HEK293 (cell line): ENCODE measurements around the gene DUSP10.

ENCODE experiments used
- CTCF ChIA-PET: fragments of 350-600 bp; formaldehyde crosslinking; extraction: SDS; loops from one replicate; lab custom pipeline; 2021; ENCODE audit warnings: antibody characterized with exemption; lab: Yijun Ruan, JAX
- POLR2A ChIA-PET: fragments of 300-600 bp; formaldehyde crosslinking; extraction: SDS; loops from one replicate; lab custom pipeline; 2020; ENCODE audit warnings: antibody characterized with exemption, inconsistent platforms; lab: Yijun Ruan, JAX
- H3K27ac ChIP-seq: fragments of 200-500 bp; sonication (Bioruptor generic); 2 replicates; pipeline ENCODE4 v1.5.1; 2014; ENCODE audit warnings: low read depth, low read length, control low read depth, inconsistent platforms; ENCODE audit errors: extremely low read depth
- H3K36me3 ChIP-seq, 2 experiments: fragments of 200-500 bp in 1 of 2; sonication (Bioruptor generic) in 1 of 2; 1 replicate in 1 of 2; 2 replicates in 1 of 2; pipeline ENCODE4 v1.5.1; 2014 to 2017; ENCODE audit warnings: inconsistent platforms in 2 of 2, low read length in 2 of 2; ENCODE audit not compliant: control insufficient read depth in 2 of 2, insufficient read depth in 1 of 2
- H3K4me1 ChIP-seq: fragments of 200-500 bp; sonication (Bioruptor generic); 2 replicates; pipeline ENCODE4 v1.5.1; 2014; ENCODE audit warnings: mild to moderate bottlenecking, low read length, inconsistent platforms; ENCODE audit not compliant: control insufficient read depth, insufficient read depth
- H3K4me3 ChIP-seq: 2 replicates; pipeline ENCODE4 v1.5.1; 2011; ENCODE audit warnings: low read depth, mild to moderate bottlenecking, control low read depth, low read length, moderate library complexity
- H3K9me3 ChIP-seq: fragments of 200-500 bp; sonication (Bioruptor generic); 2 replicates; pipeline ENCODE4 v1.5.1; 2014; ENCODE audit warnings: low read depth, low read length, inconsistent platforms; ENCODE audit not compliant: control insufficient read depth, insufficient read depth
- EGR2 ChIP-seq: fragments of 450-650 bp; formaldehyde crosslinking; IDR thresholded peaks from 2 replicates; pipeline ENCODE4 v1.5.1; 2016; ENCODE audit warnings: low read depth, missing biosample characterization, missing genetic modification characterization
- GLI4 ChIP-seq: fragments of 450-650 bp; formaldehyde crosslinking; IDR thresholded peaks from 2 replicates; pipeline ENCODE4 v1.5.1; 2016; ENCODE audit warnings: missing biosample characterization, missing genetic modification characterization
- MZF1 ChIP-seq: fragments of 450-650 bp; formaldehyde crosslinking; IDR thresholded peaks from 2 replicates; pipeline ENCODE4 v1.5.1; 2017; ENCODE audit warnings: missing biosample characterization, missing genetic modification characterization, borderline replicate concordance
- REPIN1 ChIP-seq: fragments of 450-650 bp; formaldehyde crosslinking; IDR thresholded peaks from 2 replicates; pipeline ENCODE4 v1.5.1; 2017; ENCODE audit warnings: missing biosample characterization, missing genetic modification characterization, low read depth
- SP3 ChIP-seq: fragments of 450-650 bp; formaldehyde crosslinking; IDR thresholded peaks from 2 replicates; pipeline ENCODE4 v1.5.1; 2016; ENCODE audit warnings: missing biosample characterization, missing genetic modification characterization
- TRIM28 ChIP-seq: IDR thresholded peaks from 2 replicates; pipeline ENCODE4 v1.6.1; 2011; ENCODE audit warnings: low read length, control low read depth, borderline replicate concordance
- ZBTB1 ChIP-seq: fragments of 450-650 bp; formaldehyde crosslinking; IDR thresholded peaks from 2 replicates; pipeline ENCODE4 v1.5.1; 2016; ENCODE audit warnings: missing biosample characterization, missing genetic modification characterization
- ZFHX2 ChIP-seq: fragments of 450-650 bp; formaldehyde crosslinking; conservative IDR thresholded peaks from 2 replicates; pipeline ENCODE4 v1.5.1; 2016; ENCODE audit warnings: missing biosample characterization, missing genetic modification characterization
- ZFP69B ChIP-seq: fragments of 450-650 bp; formaldehyde crosslinking; IDR thresholded peaks from 2 replicates; pipeline ENCODE4 v1.5.1; 2016; ENCODE audit warnings: missing biosample characterization, missing genetic modification characterization
- ZNF146 ChIP-seq: fragments of 450-650 bp; formaldehyde crosslinking; IDR thresholded peaks from 2 replicates; pipeline ENCODE4 v1.5.1; 2016; ENCODE audit warnings: missing biosample characterization, missing genetic modification characterization
- ZNF155 ChIP-seq: fragments of 450-650 bp; formaldehyde crosslinking; IDR thresholded peaks from 2 replicates; pipeline ENCODE4 v1.5.1; 2016; ENCODE audit warnings: missing biosample characterization, missing genetic modification characterization
- ZNF324 ChIP-seq: fragments of 450-650 bp; formaldehyde crosslinking; IDR thresholded peaks from 2 replicates; pipeline ENCODE4 v1.5.1; 2016; ENCODE audit warnings: missing biosample characterization, missing genetic modification characterization
- ZNF335 ChIP-seq: fragments of 450-650 bp; formaldehyde crosslinking; conservative IDR thresholded peaks from 2 replicates; pipeline ENCODE4 v1.5.1; 2016; ENCODE audit warnings: missing biosample characterization, missing genetic modification characterization
- ZNF37A ChIP-seq: fragments of 450-650 bp; IDR thresholded peaks from 2 replicates; pipeline ENCODE4 v1.5.1; 2018; ENCODE audit warnings: missing biosample characterization, missing genetic modification characterization
- ZNF404 ChIP-seq: fragments of 450-650 bp; formaldehyde crosslinking; IDR thresholded peaks from 2 replicates; pipeline ENCODE4 v1.5.1; 2017; ENCODE audit warnings: missing biosample characterization, missing genetic modification characterization
- ZNF473 ChIP-seq: fragments of 450-650 bp; formaldehyde crosslinking; IDR thresholded peaks from 2 replicates; pipeline ENCODE4 v1.5.1; 2017; ENCODE audit warnings: missing biosample characterization, missing genetic modification characterization
- ZNF514 ChIP-seq: fragments of 450-650 bp; formaldehyde crosslinking; IDR thresholded peaks from 2 replicates; pipeline ENCODE4 v1.5.1; 2016; ENCODE audit warnings: missing biosample characterization, missing genetic modification characterization
- ZNF558 ChIP-seq: fragments of 450-650 bp; formaldehyde crosslinking; IDR thresholded peaks from 2 replicates; pipeline ENCODE4 v1.5.1; 2016; ENCODE audit warnings: missing biosample characterization, missing genetic modification characterization
- ZNF585B ChIP-seq: fragments of 450-650 bp; formaldehyde crosslinking; IDR thresholded peaks from 2 replicates; pipeline ENCODE4 v1.5.1; 2016; ENCODE audit warnings: missing biosample characterization, missing genetic modification characterization
- ZNF596 ChIP-seq: fragments of 450-650 bp; IDR thresholded peaks from 2 replicates; pipeline ENCODE4 v1.5.0; 2018; ENCODE audit warnings: missing biosample characterization, mild to moderate bottlenecking, missing genetic modification characterization, moderate library complexity
- ZNF670 ChIP-seq: fragments of 450-650 bp; formaldehyde crosslinking; IDR thresholded peaks from 2 replicates; pipeline ENCODE4 v1.5.1; 2016; ENCODE audit warnings: missing biosample characterization, missing genetic modification characterization, low read depth
- ZNF747 ChIP-seq: fragments of 450-650 bp; formaldehyde crosslinking; IDR thresholded peaks from 2 replicates; pipeline ENCODE4 v1.5.1; 2016; ENCODE audit warnings: missing biosample characterization, missing genetic modification characterization
- ZNF776 ChIP-seq: fragments of 450-650 bp; formaldehyde crosslinking; IDR thresholded peaks from 2 replicates; pipeline ENCODE4 v1.5.0; 2017; ENCODE audit warnings: missing biosample characterization, missing genetic modification characterization, borderline replicate concordance
- ZSCAN23 ChIP-seq: fragments of 450-650 bp; formaldehyde crosslinking; IDR thresholded peaks from 2 replicates; pipeline ENCODE4 v1.5.1; 2016; ENCODE audit warnings: missing biosample characterization, missing genetic modification characterization
- ZSCAN30 ChIP-seq: fragments of 450-650 bp; IDR thresholded peaks from 2 replicates; pipeline ENCODE4 v1.5.1; 2018; ENCODE audit warnings: missing biosample characterization, mild to moderate bottlenecking, missing genetic modification characterization, moderate library complexity
- ZXDB ChIP-seq: fragments of 450-650 bp; formaldehyde crosslinking; IDR thresholded peaks from 2 replicates; pipeline ENCODE4 v1.5.1; 2016; ENCODE audit warnings: missing biosample characterization, missing genetic modification characterization
- TF ChIP-seq, protein P1 (sequence below): fragments of 450-650 bp; formaldehyde crosslinking; IDR thresholded peaks from 2 replicates; pipeline ENCODE4 v1.5.1; 2016; ENCODE audit warnings: missing biosample characterization, missing genetic modification characterization

The DUSP10 gene

DNA sequence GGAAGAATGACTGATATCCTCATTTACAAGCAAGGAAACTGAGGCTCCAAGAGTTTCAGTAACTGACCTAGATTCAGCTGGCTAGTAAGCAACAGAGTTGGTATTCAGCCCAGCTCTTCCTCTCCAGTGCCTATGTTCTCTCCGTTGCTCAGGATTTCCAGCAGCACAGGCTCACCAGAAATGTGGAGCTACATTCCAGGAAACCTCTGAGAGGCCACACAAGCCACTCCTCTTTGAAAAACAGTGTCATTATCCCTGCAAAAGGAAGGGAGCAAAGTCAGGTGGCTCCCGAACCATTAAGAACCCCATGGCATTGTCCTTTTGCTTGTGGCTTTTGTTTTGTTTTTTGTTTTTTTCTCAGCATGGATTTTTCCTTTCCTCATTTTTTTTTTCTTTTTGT is 40.6 kb upstream of the DUSP10 start:
- H3K4me3 ChIP-seq: no peak overlapping the region
- no peaks in the 10 kb centered on the region for H3K9me3 ChIP-seq
- H3K36me3 ChIP-seq: no peaks in the 10 kb centered on the region
- no peaks in the 10 kb centered on the region for H3K4me1 ChIP-seq
- ChIA-PET CTCF (interaction anchor here (0.7 kb wide), 1 partner anchor 172 kb away, joined by 3 read pairs; no protein-coding TSS in a partner anchor), POLR2A (no interaction called here)
- TF ChIP-seq ZXDB (no peak), ZNF473 (tag by site-specific recombination) (no peak)
- TF ChIP-seq, protein P1, sequence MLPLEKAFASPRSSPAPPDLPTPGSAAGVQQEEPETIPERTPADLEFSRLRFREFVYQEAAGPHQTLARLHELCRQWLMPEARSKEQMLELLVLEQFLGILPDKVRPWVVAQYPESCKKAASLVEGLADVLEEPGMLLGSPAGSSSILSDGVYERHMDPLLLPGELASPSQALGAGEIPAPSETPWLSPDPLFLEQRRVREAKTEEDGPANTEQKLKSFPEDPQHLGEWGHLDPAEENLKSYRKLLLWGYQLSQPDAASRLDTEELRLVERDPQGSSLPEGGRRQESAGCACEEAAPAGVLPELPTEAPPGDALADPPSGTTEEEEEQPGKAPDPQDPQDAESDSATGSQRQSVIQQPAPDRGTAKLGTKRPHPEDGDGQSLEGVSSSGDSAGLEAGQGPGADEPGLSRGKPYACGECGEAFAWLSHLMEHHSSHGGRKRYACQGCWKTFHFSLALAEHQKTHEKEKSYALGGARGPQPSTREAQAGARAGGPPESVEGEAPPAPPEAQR: no peak
- no peak overlapping the region for H3K27ac ChIP-seq

DNA sequence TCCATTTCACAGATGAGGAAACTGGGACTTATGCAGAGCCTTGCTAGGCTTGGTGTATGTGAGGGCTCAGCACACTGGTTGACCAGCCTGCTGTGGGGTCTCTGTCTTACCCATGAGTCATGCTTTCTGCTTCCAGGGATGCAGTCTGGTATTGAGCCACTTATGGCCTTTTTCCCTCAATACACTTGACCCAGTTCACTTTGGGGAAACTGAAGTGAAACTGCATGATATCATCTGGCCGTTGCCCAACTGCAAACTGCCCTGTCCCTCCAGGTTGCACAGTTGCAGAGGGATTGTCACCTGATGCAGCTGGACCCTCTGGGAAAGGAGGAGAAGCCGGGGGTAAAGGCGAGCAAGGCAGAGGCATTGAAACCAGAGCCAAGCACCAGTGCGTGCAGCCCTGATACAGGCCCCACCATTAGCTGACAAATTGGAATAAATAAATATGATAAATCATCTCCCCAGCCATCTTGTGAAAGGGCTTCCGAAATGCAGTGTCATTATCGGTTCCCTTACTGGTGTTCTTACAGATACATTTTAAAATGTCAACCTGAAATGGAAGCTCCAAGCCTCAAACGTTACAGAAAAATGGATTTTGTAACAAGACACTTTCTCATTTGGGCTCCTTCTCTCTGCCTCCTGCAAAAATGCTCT is 39.3 kb upstream of the DUSP10 start:
- Histone ChIP-seq H3K27ac (no peak overlapping the region), H3K4me1 (no peaks in the 10 kb centered on the region), H3K36me3 (no peaks in the 10 kb centered on the region), H3K4me3 (no peak overlapping the region), H3K9me3 (no peaks in the 10 kb centered on the region)
- no peak for TF ChIP-seq SP3 (tag by site-specific recombination)
- TF ChIP-seq ZSCAN23 (tag by site-specific recombination): no peak
- no peak for TF ChIP-seq ZNF146 (tag by site-specific recombination)
- no peak for TF ChIP-seq ZNF776
- CTCF ChIA-PET: interaction anchor here (0.6 kb wide), 1 partner anchor 787 kb away, joined by 3 read pairs; no protein-coding TSS in a partner anchor
- POLR2A ChIA-PET: no interaction called here

DNA sequence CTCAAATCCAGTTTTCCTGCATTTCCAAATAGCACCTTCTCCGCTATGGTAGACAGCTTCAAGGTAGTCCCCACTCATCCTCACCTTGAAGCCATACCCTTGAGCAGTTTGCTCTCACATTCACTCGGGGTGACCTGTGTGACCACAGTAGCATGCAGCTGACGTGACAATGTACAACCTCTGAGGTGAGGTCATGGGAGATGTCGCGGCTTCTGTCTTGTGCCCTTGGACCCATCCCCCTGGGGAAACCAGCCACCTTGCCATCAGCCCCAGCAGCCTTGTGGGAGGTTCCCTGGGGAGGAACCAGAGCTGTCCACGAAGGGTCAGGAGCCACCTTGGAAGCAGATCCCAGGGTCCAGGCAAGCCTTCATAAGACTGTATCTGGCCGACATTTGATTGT is 38.3 kb upstream of the DUSP10 start:
- Histone ChIP-seq H3K27ac (no peak overlapping the region), H3K9me3 (no peaks in the 10 kb centered on the region), H3K36me3 (no peaks in the 10 kb centered on the region), H3K4me3 (no peak overlapping the region), H3K4me1 (no peaks in the 10 kb centered on the region)
- TF ChIP-seq ZSCAN30 (tag by site-specific recombination) (no peak), ZNF585B (tag by site-specific recombination) (no peak), EGR2 (no peak), GLI4 (no peak), ZNF404 (tag by site-specific recombination) (no peak), TRIM28 (no peak), ZNF155 (no peak), MZF1 (tag by site-specific recombination) (no peak), ZNF558 (tag by site-specific recombination) (no peak), ZBTB1 (no peak), REPIN1 (no peak), ZNF596 (tag by site-specific recombination) (no peak), ZNF514 (tag by site-specific recombination) (no peak), ZFP69B (tag by site-specific recombination) (no peak)
- CTCF ChIA-PET: no interaction called here
- POLR2A ChIA-PET: no interaction called here

DNA sequence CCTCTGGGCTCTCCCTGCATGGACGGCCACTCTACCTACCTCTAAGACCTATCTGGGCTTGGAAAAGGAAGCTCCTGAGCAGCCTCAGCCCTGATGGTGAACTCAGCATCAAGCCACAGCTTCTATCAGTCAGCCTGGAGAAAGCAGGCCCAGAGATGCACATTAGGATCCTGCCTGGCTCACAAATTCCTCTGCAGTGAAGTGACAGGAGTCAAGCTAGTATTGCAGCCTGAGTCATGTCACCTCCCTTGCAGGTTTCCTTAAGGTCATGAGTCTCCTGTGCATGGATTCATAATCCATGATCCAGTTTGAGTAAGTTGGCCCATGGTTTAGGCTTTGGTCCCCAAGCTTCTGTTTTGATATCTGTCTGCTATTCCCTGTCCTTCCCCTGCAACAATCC is 37.9 kb upstream of the DUSP10 start:
- H3K4me1 ChIP-seq: no peaks in the 10 kb centered on the region
- H3K36me3 ChIP-seq: no peaks in the 10 kb centered on the region
- ChIA-PET CTCF (no interaction called here), POLR2A (no interaction called here)
- no peaks in the 10 kb centered on the region for H3K9me3 ChIP-seq
- H3K27ac ChIP-seq: no peak overlapping the region
- no peak overlapping the region for H3K4me3 ChIP-seq
- TF ChIP-seq ZNF335: no peak
- TF ChIP-seq ZNF37A (tag by site-specific recombination): no peak
- no peak for TF ChIP-seq ZNF324 (tag by site-specific recombination)
- TF ChIP-seq ZFHX2: no peak
- no peak for TF ChIP-seq ZNF670 (tag by site-specific recombination)
- TF ChIP-seq ZNF514 (tag by site-specific recombination): no peak
- no peak for TF ChIP-seq TRIM28
- TF ChIP-seq ZNF747 (tag by site-specific recombination): no peak
